A673 (cell line): ENCODE data around the gene ATP8A2. TPM values are rescaled to one million over a fixed set of nuclear protein-coding genes. Genes with fewer than 3 reads are reported as not detected.

Experiments used
- BruUV-seq: library from RNA; stranded (reverse); fragments of 400-500 nt; replicated peaks from 2 replicates; lab custom pipeline; 2021; lab: Mats Ljungman, UMichigan
- CTCF ChIA-PET: fragments of 300-600 bp; sonication (Branson Sonifier 250); formaldehyde crosslinking; loops from one replicate; lab custom pipeline; 2022; ENCODE audit warnings: antibody characterized with exemption; lab: Charles Lee
- POLR2A ChIA-PET: fragments of 300-600 bp; sonication (Branson Sonifier 250); formaldehyde crosslinking; loops from one replicate; lab custom pipeline; 2022; ENCODE audit warnings: antibody characterized with exemption; ENCODE audit not compliant: low non-redundant PET; lab: Charles Lee
- DNase-seq: peaks from one replicate; pipeline ENCODE4 v3.0.0-alpha.2; 2015; ENCODE audit warnings: low spot score
- H3K27ac ChIP-seq: fragments of 200-600 bp; sonication (generic); 2 replicates; pipeline ENCODE4 v1.5.1; 2016; ENCODE audit warnings: mixed run types, low read depth, mild to moderate bottlenecking, mixed read lengths, antibody characterized with exemption, low read length; ENCODE audit not compliant: poor library complexity, severe bottlenecking
- H3K27me3 ChIP-seq: fragments of 200-600 bp; sonication (generic); replicated peaks from 2 replicates; pipeline ENCODE4 v1.6.1; 2017; ENCODE audit warnings: mixed run types, low read depth, mild to moderate bottlenecking, mixed read lengths, antibody characterized with exemption, low read length; ENCODE audit not compliant: insufficient read depth, poor library complexity
- H3K36me3 ChIP-seq: fragments of 200-600 bp; sonication (generic); 2 replicates; pipeline ENCODE4 v1.6.1; 2016; ENCODE audit warnings: mixed run types, mild to moderate bottlenecking, mixed read lengths, antibody characterized with exemption, low read length; ENCODE audit not compliant: insufficient read depth, poor library complexity, severe bottlenecking
- H3K4me1 ChIP-seq: fragments of 200-600 bp; sonication (generic); 2 replicates; pipeline ENCODE4 v1.6.1; 2017; ENCODE audit warnings: mixed run types, mild to moderate bottlenecking, mixed read lengths, antibody characterized with exemption, low read length; ENCODE audit not compliant: insufficient read depth, poor library complexity, severe bottlenecking
- H3K4me3 ChIP-seq: fragments of 200-600 bp; sonication (generic); 2 replicates; pipeline ENCODE4 v1.5.1; 2016; ENCODE audit warnings: low read depth, mixed run types, mild to moderate bottlenecking, mixed read lengths, low read length; ENCODE audit not compliant: poor library complexity, severe bottlenecking
- H3K9me3 ChIP-seq: fragments of 200-600 bp; sonication (generic); 2 replicates; pipeline ENCODE4 v1.6.1; 2016; ENCODE audit warnings: mixed run types, low read depth, mild to moderate bottlenecking, mixed read lengths, antibody characterized with exemption, low read length; ENCODE audit not compliant: poor library complexity, severe bottlenecking
- EZH2 ChIP-seq: fragments of 200-600 bp; sonication (generic); IDR thresholded peaks from 2 replicates; pipeline ENCODE4 v1.6.1; 2017; ENCODE audit warnings: borderline replicate concordance, low read depth, mild to moderate bottlenecking, mixed read lengths, antibody characterized with exemption, low read length; ENCODE audit not compliant: poor library complexity, severe bottlenecking
- intact Hi-C: fragments of 100-400 bp; cut with micrococcal nuclease; formaldehyde crosslinking; loops from one replicate; pipeline ENCODE4 v1.10.0; 2022; ENCODE audit not compliant: unreplicated experiment
- total RNA-seq: library from RNA; stranded (reverse); gene quantifications from 2 replicates; pipeline ENCODE4 v1.2.3, GENCODE V29; 2021
- TF ChIP-seq, protein P1 (sequence below): fragments of 300-800, 200-600 bp; sonication (generic); conservative IDR thresholded peaks from 2 replicates; pipeline ENCODE4 v1.5.1; 2017; ENCODE audit warnings: low read depth, mild to moderate bottlenecking, antibody characterized with exemption, low read length, moderate library complexity, mixed read lengths

The ATP8A2 gene
- total RNA-seq, 1 experiment from 2014 or later: 0.92 TPM

GRCh38 chr13:25691654-25692053 is 319.9 kb downstream of the ATP8A2 start:
- DNase-seq: no peak
- ChIA-PET CTCF (no interaction called here), POLR2A (no interaction called here)
- no peak overlapping the region for H3K27ac ChIP-seq
- no TSS peak for BruUV-seq
- no peak overlapping the region for H3K4me3 ChIP-seq
- no peaks in the 10 kb centered on the region for H3K9me3 ChIP-seq
- no peaks in the 10 kb centered on the region for H3K4me1 ChIP-seq
- no peaks in the 10 kb centered on the region for H3K27me3 ChIP-seq
- no peaks in the 10 kb centered on the region for H3K36me3 ChIP-seq
- intact Hi-C loops: no loop called here
- TF ChIP-seq, protein P1, sequence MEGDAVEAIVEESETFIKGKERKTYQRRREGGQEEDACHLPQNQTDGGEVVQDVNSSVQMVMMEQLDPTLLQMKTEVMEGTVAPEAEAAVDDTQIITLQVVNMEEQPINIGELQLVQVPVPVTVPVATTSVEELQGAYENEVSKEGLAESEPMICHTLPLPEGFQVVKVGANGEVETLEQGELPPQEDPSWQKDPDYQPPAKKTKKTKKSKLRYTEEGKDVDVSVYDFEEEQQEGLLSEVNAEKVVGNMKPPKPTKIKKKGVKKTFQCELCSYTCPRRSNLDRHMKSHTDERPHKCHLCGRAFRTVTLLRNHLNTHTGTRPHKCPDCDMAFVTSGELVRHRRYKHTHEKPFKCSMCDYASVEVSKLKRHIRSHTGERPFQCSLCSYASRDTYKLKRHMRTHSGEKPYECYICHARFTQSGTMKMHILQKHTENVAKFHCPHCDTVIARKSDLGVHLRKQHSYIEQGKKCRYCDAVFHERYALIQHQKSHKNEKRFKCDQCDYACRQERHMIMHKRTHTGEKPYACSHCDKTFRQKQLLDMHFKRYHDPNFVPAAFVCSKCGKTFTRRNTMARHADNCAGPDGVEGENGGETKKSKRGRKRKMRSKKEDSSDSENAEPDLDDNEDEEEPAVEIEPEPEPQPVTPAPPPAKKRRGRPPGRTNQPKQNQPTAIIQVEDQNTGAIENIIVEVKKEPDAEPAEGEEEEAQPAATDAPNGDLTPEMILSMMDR: no peak
- TF ChIP-seq EZH2: no peak

DNA sequence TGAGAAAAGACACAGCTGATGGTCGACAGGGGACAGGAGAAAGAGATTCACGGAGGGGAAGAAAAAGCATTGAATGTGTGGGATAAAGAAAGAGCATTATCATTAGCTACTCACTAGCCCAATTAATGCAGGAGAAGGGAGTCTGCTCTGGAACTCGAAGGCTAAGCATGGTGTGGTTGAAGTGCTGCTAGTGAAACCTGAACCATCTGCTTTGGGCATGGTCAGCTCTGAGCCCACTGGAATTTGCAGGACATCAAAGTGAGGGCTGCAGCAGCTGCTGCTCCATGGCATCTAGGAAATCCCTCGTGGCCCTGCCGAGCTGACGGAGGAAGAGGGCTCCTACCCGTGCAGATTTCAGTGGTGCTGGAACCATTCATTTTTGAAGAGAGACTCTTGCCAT is 320.3 kb downstream of the ATP8A2 start:
- H3K9me3 ChIP-seq: no peaks in the 10 kb centered on the region
- BruUV-seq: no TSS peak
- intact Hi-C loops: no loop called here
- TF ChIP-seq, protein P1: no peak
- no peak for TF ChIP-seq EZH2
- ChIA-PET POLR2A (no interaction called here), CTCF (no interaction called here)
- H3K4me3 ChIP-seq: no peak overlapping the region
- H3K27ac ChIP-seq: no peak overlapping the region
- DNase-seq: no peak
- H3K36me3 ChIP-seq: no peaks in the 10 kb centered on the region
- H3K27me3 ChIP-seq: no peaks in the 10 kb centered on the region
- H3K4me1 ChIP-seq: no peaks in the 10 kb centered on the region

DNA sequence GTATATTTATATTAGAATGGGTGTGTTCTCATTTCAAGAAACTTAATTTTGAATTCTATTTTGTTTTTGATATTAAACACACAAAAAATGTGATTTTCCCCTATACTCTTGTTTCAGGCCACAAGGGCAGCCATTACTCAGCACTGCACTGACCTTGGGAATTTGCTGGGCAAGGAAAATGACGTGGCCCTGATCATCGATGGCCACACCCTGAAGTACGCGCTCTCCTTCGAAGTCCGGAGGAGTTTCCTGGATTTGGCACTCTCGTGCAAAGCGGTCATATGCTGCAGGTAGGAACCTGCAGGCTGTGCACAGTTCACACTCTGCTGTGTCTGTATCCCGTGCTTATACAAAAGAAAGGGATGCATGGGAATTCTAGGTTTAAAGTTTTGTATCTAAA is 327.3 kb downstream of the ATP8A2 start:
- Histone ChIP-seq H3K4me1 (no peaks in the 10 kb centered on the region), H3K27me3 (no peaks in the 10 kb centered on the region), H3K4me3 (no peak overlapping the region), H3K9me3 (no peaks in the 10 kb centered on the region), H3K36me3 (no peaks in the 10 kb centered on the region), H3K27ac (no peak overlapping the region)
- no TSS peak for BruUV-seq
- CTCF ChIA-PET: no interaction called here
- POLR2A ChIA-PET: no interaction called here
- TF ChIP-seq, protein P1: no peak
- no peak for TF ChIP-seq EZH2
- no peak for DNase-seq
- intact Hi-C loops: no loop called here
